HepG2 (cell line): Measurements from ENCODE around the gene SEC14L5. TPM values are rescaled to one million over a fixed set of nuclear protein-coding genes. Genes with fewer than 3 reads are reported as not detected.
A peak's percentile ranks its signal among the peaks of the same experiment; 100 is the strongest.

ENCODE experiments used
- CAMTA2 ChIP-seq: sonication (generic); formaldehyde crosslinking; IDR thresholded peaks from 2 replicates; pipeline ENCODE4 v1.4.0; 2020; ENCODE audit warnings: mild to moderate bottlenecking, missing genetic modification reagents, borderline replicate concordance
- FOXA1 ChIP-seq, 2 experiments: fragments of 450-650 bp in 1 of 2; sonication (generic) in 1 of 2; formaldehyde crosslinking in 1 of 2; IDR thresholded peaks; 2 replicates each; pipeline versions ENCODE4 v1.4.0 to v1.6.1; 2016 to 2020; ENCODE audit warnings: missing genetic modification reagents in 1 of 2
- GTF2F1 ChIP-seq: fragments of 150-350 bp; IDR thresholded peaks from 2 replicates; pipeline ENCODE4 v1.6.1; 2014; ENCODE audit warnings: low read length
- ISX ChIP-seq: sonication (generic); formaldehyde crosslinking; conservative IDR thresholded peaks from 2 replicates; pipeline ENCODE4 v1.5.0; 2020; ENCODE audit warnings: missing genetic modification reagents
- KAT2B ChIP-seq: fragments of 150-350 bp; IDR thresholded peaks from 2 replicates; pipeline ENCODE4 v1.6.1; 2014; ENCODE audit warnings: low read depth, low read length, borderline replicate concordance
- KAT8 ChIP-seq: IDR thresholded peaks from 2 replicates; pipeline ENCODE4 v1.6.1; 2016; ENCODE audit warnings: missing genetic modification reagents, missing compliant biosample characterization
- KLF9 ChIP-seq: IDR thresholded peaks from 2 replicates; pipeline ENCODE4 v1.6.1; 2016; ENCODE audit warnings: low read depth
- MBNL3 ChIP-seq: fragments of 250-450 bp; sonication (Bioruptor Pico); conservative IDR thresholded peaks from 2 replicates; pipeline ENCODE4 v1.8.0; 2022; ENCODE audit warnings: mild to moderate bottlenecking, inconsistent platforms
- MXI1 ChIP-seq: IDR thresholded peaks from 3 replicates; pipeline ENCODE4 v1.6.1; 2012; ENCODE audit warnings: low read depth, low read length, inconsistent platforms, borderline replicate concordance
- NRL ChIP-seq: sonication (generic); formaldehyde crosslinking; IDR thresholded peaks from 2 replicates; pipeline ENCODE4 v1.5.0; 2020; ENCODE audit warnings: missing genetic modification reagents, mild to moderate bottlenecking, moderate library complexity, borderline replicate concordance
- PAX8 ChIP-seq: sonication (generic); formaldehyde crosslinking; IDR thresholded peaks from 2 replicates; pipeline ENCODE4 v1.8.0; 2022; ENCODE audit warnings: mild to moderate bottlenecking, missing genetic modification reagents, borderline replicate concordance
- POLR2G ChIP-seq: fragments of 200-400 bp; formaldehyde crosslinking; IDR thresholded peaks from 2 replicates; pipeline ENCODE4 v1.6.1; 2018; ENCODE audit warnings: mild to moderate bottlenecking, low read depth, low read length, moderate library complexity
- RFX5 ChIP-seq: IDR thresholded peaks from 2 replicates; pipeline ENCODE4 v1.6.1; 2011; ENCODE audit warnings: low read depth, low read length, improper control_type of control experiment
- SRY ChIP-seq: sonication (generic); formaldehyde crosslinking; IDR thresholded peaks from 2 replicates; pipeline ENCODE4 v1.8.0; 2022; ENCODE audit warnings: mild to moderate bottlenecking, missing genetic modification reagents
- YY1 ChIP-seq: IDR thresholded peaks from 2 replicates; pipeline ENCODE4 v1.6.1; 2011; ENCODE audit warnings: low read length, low read depth, moderate library complexity, mild to moderate bottlenecking; ENCODE audit not compliant: insufficient read depth, insufficient replicate concordance
- ZKSCAN1 ChIP-seq: fragments of 150-350 bp; IDR thresholded peaks from 2 replicates; pipeline ENCODE4 v1.6.1; 2014; ENCODE audit warnings: low read length
- ZNF17 ChIP-seq: sonication (generic); formaldehyde crosslinking; IDR thresholded peaks from 2 replicates; pipeline ENCODE4 v1.5.0; 2020; ENCODE audit warnings: mild to moderate bottlenecking, missing genetic modification reagents
- ZNF180 ChIP-seq: sonication (generic); formaldehyde crosslinking; IDR thresholded peaks from 2 replicates; pipeline ENCODE4 v1.4.0; 2020; ENCODE audit warnings: low read depth, missing genetic modification reagents, borderline replicate concordance
- ZNF274 ChIP-seq: sonication (generic); formaldehyde crosslinking; IDR thresholded peaks from 2 replicates; pipeline ENCODE4 v1.5.1; 2020; ENCODE audit warnings: mild to moderate bottlenecking, missing genetic modification reagents
- ZNF431 ChIP-seq: sonication (generic); formaldehyde crosslinking; IDR thresholded peaks from 2 replicates; pipeline ENCODE4 v1.9.0; 2022; ENCODE audit warnings: missing genetic modification reagents, low read depth, mild to moderate bottlenecking, borderline replicate concordance
- ZNF788 ChIP-seq: sonication (generic); formaldehyde crosslinking; IDR thresholded peaks from 2 replicates; pipeline ENCODE4 v1.5.0; 2020; ENCODE audit warnings: mild to moderate bottlenecking, missing genetic modification reagents, borderline replicate concordance
- polyA plus RNA-seq, 8 experiments: library from polyadenylated mRNA; depleted of rRNA in 3 of 8; stranded (reverse) in 7 of 8; unstranded in 1 of 8; fragments of >200 nt; fragmentation: Illumina TruSeq in 4 of 8; extraction: Trizol in 4 of 8; gene quantifications; 2 replicates each; pipeline versions ENCODE4 v1.2.1 to v1.2.3, GENCODE V29; 2011 to 2016; ENCODE audit warnings: low read depth in 4 of 8, missing spikeins in 1 of 8, mixed read lengths in 1 of 8; ENCODE audit not compliant: insufficient read depth in 1 of 8
- total RNA-seq, 5 experiments: library from RNA; depleted of rRNA; stranded (reverse); fragments of >200 nt; fragmentation: Illumina TruSeq; extraction: Trizol; gene quantifications; 2 replicates each; pipeline ENCODE4 v1.2.3, GENCODE V29; 2016; ENCODE audit warnings: low read depth in 1 of 5
- TF ChIP-seq, protein P1 (sequence below): sonication (generic); formaldehyde crosslinking; IDR thresholded peaks from 2 replicates; pipeline ENCODE4 v1.8.0; 2022; ENCODE audit warnings: missing genetic modification reagents, mild to moderate bottlenecking, borderline replicate concordance
- TF ChIP-seq, protein P2 (sequence below): sonication (generic); formaldehyde crosslinking; IDR thresholded peaks from 2 replicates; pipeline ENCODE4 v1.8.0; 2023; ENCODE audit warnings: mild to moderate bottlenecking, missing genetic modification reagents
- TF ChIP-seq, protein P3 (sequence below): sonication (generic); formaldehyde crosslinking; IDR thresholded peaks from 2 replicates; pipeline ENCODE4 v1.4.0; 2020; ENCODE audit warnings: missing genetic modification reagents
- TF ChIP-seq, protein P4 (sequence below): sonication (generic); formaldehyde crosslinking; IDR thresholded peaks from 2 replicates; pipeline ENCODE4 v1.8.1; 2023; ENCODE audit warnings: mild to moderate bottlenecking, inconsistent platforms, moderate library complexity, missing genetic modification reagents, borderline replicate concordance

Gene SEC14L5
- total and polyA plus RNA-seq, 2 of the 13 experiments (the other 11 are each of a cell fraction or from before 2014, with no cell fraction given), result 0.40 to 0.42 TPM

DNA sequence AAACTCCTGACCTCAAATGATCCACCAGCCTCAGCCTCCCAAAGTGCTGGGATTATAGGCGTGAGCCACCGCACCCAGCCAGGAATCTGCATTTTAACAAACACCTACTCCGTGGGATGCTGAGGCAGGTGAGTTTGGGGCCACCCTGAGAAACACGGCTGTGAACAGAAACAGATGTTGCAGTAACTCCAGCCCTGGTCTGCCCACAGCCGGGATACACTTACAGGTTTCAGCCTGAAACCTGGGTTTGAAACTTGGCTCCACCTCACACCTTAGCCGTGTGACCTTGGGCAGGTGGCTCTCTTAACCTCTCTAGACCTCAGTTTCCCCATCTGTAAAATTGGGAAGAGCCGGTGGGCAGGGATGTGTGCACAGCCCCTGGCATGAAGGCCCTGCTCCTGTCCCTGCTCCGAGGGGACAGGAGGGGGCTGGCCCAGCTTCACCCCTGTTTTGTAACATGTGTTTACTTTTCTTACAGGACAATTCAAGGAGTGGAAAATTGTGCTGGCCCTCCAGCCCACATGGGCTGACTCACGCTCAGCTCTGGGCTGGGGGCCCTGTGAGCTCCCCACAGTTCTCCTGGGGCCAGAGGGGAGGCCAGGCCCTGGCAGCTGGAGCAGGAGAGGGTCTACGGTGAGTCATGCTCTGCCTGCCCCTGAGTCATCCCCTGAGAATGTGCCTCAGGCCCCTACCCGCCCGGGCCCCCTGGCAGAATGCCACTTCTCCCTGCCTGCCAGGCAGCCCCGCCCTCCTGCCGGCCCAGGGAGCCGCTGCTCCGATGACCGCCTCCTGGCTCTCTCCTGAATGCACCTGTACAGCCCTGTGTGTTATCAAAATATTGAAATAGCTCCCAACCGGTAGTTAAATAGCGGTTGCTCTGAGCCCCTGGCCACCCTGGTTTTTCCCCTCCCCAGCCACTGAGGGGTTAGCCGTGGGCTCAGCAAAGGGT, 13.5 kb upstream of the SEC14L5 start (continued):
- TF ChIP-seq FOXA1 (IDR thresholded peaks at IDR 0.05), result no peak
- peak; percentile 94 for TF ChIP-seq FOXA1 (CRISPR knock-in tag; IDR thresholded peaks at IDR 0.05)
- TF ChIP-seq MBNL3 (CRISPR knock-in tag), result no peak
- TF ChIP-seq SRY, result no peak
- TF ChIP-seq KAT8 (CRISPR knock-in tag), result peak; percentile 82
- no peak for TF ChIP-seq ZNF180 (CRISPR knock-in tag)
- TF ChIP-seq MXI1, result peak; percentile 84; the same call in 2 of the 3 replicates
- TF ChIP-seq PAX8 (CRISPR knock-in tag), result no peak
- TF ChIP-seq POLR2G, result peak; percentile 41; the same call in 1 of the 2 replicates
- TF ChIP-seq, protein P1, sequence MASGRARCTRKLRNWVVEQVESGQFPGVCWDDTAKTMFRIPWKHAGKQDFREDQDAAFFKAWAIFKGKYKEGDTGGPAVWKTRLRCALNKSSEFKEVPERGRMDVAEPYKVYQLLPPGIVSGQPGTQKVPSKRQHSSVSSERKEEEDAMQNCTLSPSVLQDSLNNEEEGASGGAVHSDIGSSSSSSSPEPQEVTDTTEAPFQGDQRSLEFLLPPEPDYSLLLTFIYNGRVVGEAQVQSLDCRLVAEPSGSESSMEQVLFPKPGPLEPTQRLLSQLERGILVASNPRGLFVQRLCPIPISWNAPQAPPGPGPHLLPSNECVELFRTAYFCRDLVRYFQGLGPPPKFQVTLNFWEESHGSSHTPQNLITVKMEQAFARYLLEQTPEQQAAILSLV (CRISPR knock-in tag), result peak; percentile 89
- no peak for TF ChIP-seq KAT2B
- no peak for TF ChIP-seq CAMTA2 (CRISPR knock-in tag)
- no peak for TF ChIP-seq RFX5
- TF ChIP-seq ZNF17, result no peak
- TF ChIP-seq ZKSCAN1, result no peak
- TF ChIP-seq GTF2F1, result no peak
- TF ChIP-seq YY1, result no peak
- TF ChIP-seq, protein P2, sequence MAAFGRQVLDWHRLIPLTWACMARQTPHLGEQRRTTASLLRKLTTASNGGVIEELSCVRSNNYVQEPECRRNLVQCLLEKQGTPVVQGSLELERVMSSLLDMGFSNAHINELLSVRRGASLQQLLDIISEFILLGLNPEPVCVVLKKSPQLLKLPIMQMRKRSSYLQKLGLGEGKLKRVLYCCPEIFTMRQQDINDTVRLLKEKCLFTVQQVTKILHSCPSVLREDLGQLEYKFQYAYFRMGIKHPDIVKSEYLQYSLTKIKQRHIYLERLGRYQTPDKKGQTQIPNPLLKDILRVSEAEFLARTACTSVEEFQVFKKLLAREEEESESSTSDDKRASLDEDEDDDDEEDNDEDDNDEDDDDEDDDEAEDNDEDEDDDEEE (CRISPR knock-in tag), result no peak
- TF ChIP-seq ZNF274 (CRISPR knock-in tag), result no peak
- peak; percentile 86 for TF ChIP-seq KLF9 (CRISPR knock-in tag)
- TF ChIP-seq, protein P3, sequence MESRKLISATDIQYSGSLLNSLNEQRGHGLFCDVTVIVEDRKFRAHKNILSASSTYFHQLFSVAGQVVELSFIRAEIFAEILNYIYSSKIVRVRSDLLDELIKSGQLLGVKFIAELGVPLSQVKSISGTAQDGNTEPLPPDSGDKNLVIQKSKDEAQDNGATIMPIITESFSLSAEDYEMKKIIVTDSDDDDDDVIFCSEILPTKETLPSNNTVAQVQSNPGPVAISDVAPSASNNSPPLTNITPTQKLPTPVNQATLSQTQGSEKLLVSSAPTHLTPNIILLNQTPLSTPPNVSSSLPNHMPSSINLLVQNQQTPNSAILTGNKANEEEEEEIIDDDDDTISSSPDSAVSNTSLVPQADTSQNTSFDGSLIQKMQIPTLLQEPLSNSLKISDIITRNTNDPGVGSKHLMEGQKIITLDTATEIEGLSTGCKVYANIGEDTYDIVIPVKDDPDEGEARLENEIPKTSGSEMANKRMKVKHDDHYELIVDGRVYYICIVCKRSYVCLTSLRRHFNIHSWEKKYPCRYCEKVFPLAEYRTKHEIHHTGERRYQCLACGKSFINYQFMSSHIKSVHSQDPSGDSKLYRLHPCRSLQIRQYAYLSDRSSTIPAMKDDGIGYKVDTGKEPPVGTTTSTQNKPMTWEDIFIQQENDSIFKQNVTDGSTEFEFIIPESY (CRISPR knock-in tag), result peak; percentile 54
- TF ChIP-seq, protein P4, sequence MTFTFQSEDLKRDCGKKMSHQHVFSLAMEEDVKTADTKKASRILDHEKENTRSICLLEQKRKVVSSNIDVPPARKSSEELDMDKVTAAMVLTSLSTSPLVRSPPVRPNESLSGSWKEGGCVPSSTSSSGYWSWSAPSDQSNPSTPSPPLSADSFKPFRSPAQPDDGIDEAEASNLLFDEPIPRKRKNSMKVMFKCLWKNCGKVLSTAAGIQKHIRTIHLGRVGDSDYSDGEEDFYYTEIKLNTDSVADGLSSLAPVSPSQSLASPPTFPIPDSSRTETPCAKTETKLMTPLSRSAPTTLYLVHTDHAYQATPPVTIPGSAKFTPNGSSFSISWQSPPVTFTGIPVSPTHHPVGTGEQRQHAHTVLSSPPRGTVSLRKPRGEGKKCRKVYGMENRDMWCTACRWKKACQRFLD, result 0 out of 2 replicates have a peak, but pooled peaks have one; percentile 34
- no peak; the same call in 1 of the 2 replicates for TF ChIP-seq ZNF431 (CRISPR knock-in tag)
- no peak; the same call in 1 of the 2 replicates for TF ChIP-seq NRL (CRISPR knock-in tag)
- peak; percentile 92 for TF ChIP-seq ZNF788 (CRISPR knock-in tag)
- no peak for TF ChIP-seq ISX (CRISPR knock-in tag)
